IMR-90 (cell line): Measurements from ENCODE around the gene CNBD2. TPM values are rescaled to one million over a fixed set of nuclear protein-coding genes. Genes with fewer than 3 reads are reported as not detected.
"Not testable (repeated sequence)": the region's sequence is repeated elsewhere in the genome, so short reads cannot be mapped to it uniquely, and the experiment has no call there.

Source experiments
- ATAC-seq: fragments of 200-7000 bp; cut with Tn5 transposase; 2 replicates; pipeline ENCODE4 v1.9.1; 2020; ENCODE audit warnings: low read depth, mild to moderate bottlenecking, moderate library complexity
- BruUV-seq: library from RNA; stranded (reverse); fragments of 400-500 nt; replicated peaks from 2 replicates; lab custom pipeline; 2021; lab: Mats Ljungman, UMichigan
- CTCF ChIA-PET: fragments of 300-600 bp; formaldehyde crosslinking; extraction: SDS; loops from one replicate; lab custom pipeline; 2021; ENCODE audit warnings: antibody characterized with exemption; lab: Yijun Ruan, JAX
- POLR2A ChIA-PET: fragments of 300-600 bp; sonication (Branson Sonifier 250); formaldehyde crosslinking; loops from one replicate; lab custom pipeline; 2022; ENCODE audit warnings: antibody characterized with exemption; ENCODE audit not compliant: unreplicated experiment; lab: Charles Lee
- DNase-seq: peaks from one replicate; pipeline ENCODE4 v3.0.0; 2013
- H2AFZ ChIP-seq: replicated peaks from 2 replicates; pipeline ENCODE3; 2013; ENCODE audit warnings: low read length, mild to moderate bottlenecking; ENCODE audit not compliant: poor library complexity
- H2AK5ac ChIP-seq: 2 replicates; pipeline ENCODE4 v1.6.1; 2013; ENCODE audit warnings: low read depth, low read length, inconsistent platforms
- H2AK9ac ChIP-seq: replicated peaks from 2 replicates; pipeline ENCODE3; 2013; ENCODE audit warnings: mild to moderate bottlenecking, low read depth, low read length, moderate library complexity; ENCODE audit not compliant: poor library complexity
- H2BK120ac ChIP-seq: 2 replicates; pipeline ENCODE4 v1.6.1; 2013; ENCODE audit warnings: low read depth, low read length, inconsistent platforms
- H2BK15ac ChIP-seq: 3 replicates; pipeline ENCODE4 v1.6.1; 2013; ENCODE audit warnings: low read depth, low read length, inconsistent platforms
- H2BK20ac ChIP-seq: 2 replicates; pipeline ENCODE4 v1.6.1; 2013; ENCODE audit warnings: low read depth, mild to moderate bottlenecking, inconsistent platforms, low read length, moderate library complexity
- H2BK5ac ChIP-seq: 2 replicates; pipeline ENCODE4 v1.6.1; 2013; ENCODE audit warnings: mild to moderate bottlenecking, low read depth, low read length, inconsistent platforms; ENCODE audit not compliant: poor library complexity, severe bottlenecking
- H3K14ac ChIP-seq: replicated peaks from 2 replicates; pipeline ENCODE4 v1.6.1; 2013; ENCODE audit warnings: low read depth, low read length, inconsistent platforms
- H3K18ac ChIP-seq: 2 replicates; pipeline ENCODE4 v1.6.1; 2013; ENCODE audit warnings: low read depth, low read length, control low read depth
- H3K23ac ChIP-seq: 2 replicates; pipeline ENCODE4 v1.6.1; 2013; ENCODE audit warnings: low read depth, low read length, inconsistent platforms
- H3K27ac ChIP-seq: 2 replicates; pipeline ENCODE4 v1.5.1; 2013; ENCODE audit warnings: mild to moderate bottlenecking, control low read depth, low read length; ENCODE audit not compliant: insufficient read depth
- H3K27me3 ChIP-seq: 2 replicates; pipeline ENCODE4 v1.6.1; 2013; ENCODE audit warnings: low read length; ENCODE audit not compliant: control insufficient read depth, insufficient read depth
- H3K36me3 ChIP-seq: 2 replicates; pipeline ENCODE4 v1.6.1; 2013; ENCODE audit warnings: low read length, mixed read lengths; ENCODE audit not compliant: control insufficient read depth, insufficient read depth
- H3K4ac ChIP-seq: 2 replicates; pipeline ENCODE4 v1.6.1; 2013; ENCODE audit warnings: low read depth, low read length, inconsistent platforms
- H3K4me1 ChIP-seq: 2 replicates; pipeline ENCODE4 v1.6.1; 2013; ENCODE audit warnings: low read length, mixed read lengths; ENCODE audit not compliant: control insufficient read depth, insufficient read depth
- H3K4me2 ChIP-seq: 2 replicates; pipeline ENCODE4 v1.6.1; 2013; ENCODE audit warnings: low read depth, mild to moderate bottlenecking, control low read depth, low read length, moderate library complexity
- H3K4me3 ChIP-seq: 2 replicates; pipeline ENCODE4 v1.5.1; 2013; ENCODE audit warnings: low read depth, mild to moderate bottlenecking, control low read depth, low read length, moderate library complexity; ENCODE audit not compliant: insufficient read depth
- H3K56ac ChIP-seq: 2 replicates; pipeline ENCODE4 v1.6.1; 2013; ENCODE audit warnings: low read length, inconsistent platforms; ENCODE audit not compliant: insufficient read depth; ENCODE audit errors: extremely low read depth
- H3K79me1 ChIP-seq, 2 experiments: 2 replicates each; pipeline ENCODE4 v1.6.1; 2013; ENCODE audit warnings: low read length in 2 of 2, inconsistent platforms in 1 of 2, low read depth in 1 of 2
- H3K9ac ChIP-seq: 2 replicates; pipeline ENCODE4 v1.6.1; 2013; ENCODE audit warnings: low read depth, low read length, control low read depth
- H3K9me1 ChIP-seq: 2 replicates; pipeline ENCODE4 v1.6.1; 2013; ENCODE audit warnings: low read length, inconsistent platforms; ENCODE audit not compliant: insufficient read depth
- H3K9me3 ChIP-seq: 2 replicates; pipeline ENCODE4 v1.6.1; 2013; ENCODE audit warnings: low read length; ENCODE audit not compliant: control insufficient read depth, insufficient read depth
- H4K20me1 ChIP-seq: 2 replicates; pipeline ENCODE4 v1.6.1; 2013; ENCODE audit warnings: low read length, inconsistent platforms; ENCODE audit not compliant: insufficient read depth
- H4K5ac ChIP-seq: 2 replicates; pipeline ENCODE4 v1.6.1; 2013; ENCODE audit warnings: mild to moderate bottlenecking, low read depth, low read length, control low read depth
- H4K8ac ChIP-seq, 2 experiments: 2 replicates each; pipeline ENCODE4 v1.6.1; 2013; ENCODE audit warnings: low read depth in 2 of 2, low read length in 2 of 2, control low read depth in 1 of 2, inconsistent platforms in 1 of 2
- H4K91ac ChIP-seq: 2 replicates; pipeline ENCODE4 v1.6.1; 2013; ENCODE audit warnings: low read depth, low read length, inconsistent platforms; ENCODE audit not compliant: insufficient read depth
- WGBS, 2 experiments: methylation state at CpG; one replicate each; pipeline versions ENCODE4 v1.1.5 to v1.1.7; 2013; ENCODE audit warnings: missing lambda C conversion rate in 2 of 2; ENCODE audit not compliant: insufficient read length in 1 of 2; ENCODE audit errors: extremely low coverage in 2 of 2; 5-methylcytosine and 5-hydroxymethylcytosine counted together
- dilution Hi-C: fragments of 300-500 bp; cut with HindIII; formaldehyde crosslinking; loops from one replicate; pipeline ENCODE4 v1.14.3; 2018; ENCODE audit warnings: low sequenced_read_pairs; ENCODE audit not compliant: unreplicated experiment
- in situ Hi-C: fragments of 300-500 bp; cut with MboI; formaldehyde crosslinking; loops from 3 replicates; pipeline ENCODE4 v1.14.3; 2019; ENCODE audit warnings: low sequenced_read_pairs, inconsistent platforms, mixed read lengths
- intact Hi-C: fragments of 100-400 bp; cut with micrococcal nuclease; formaldehyde crosslinking; loops from 2 replicates; pipeline ENCODE4 v1.10.0; 2022
- polyA plus RNA-seq, 3 experiments: library from polyadenylated mRNA; depleted of rRNA; stranded (reverse); fragments of >200 nt; gene quantifications; 2 replicates each; pipeline ENCODE4 v1.2.3, GENCODE V29; 2012; ENCODE audit warnings: low replicate concordance in 1 of 3
- total RNA-seq: library from RNA; depleted of rRNA; stranded (reverse); fragments of >200 nt; gene quantifications from 2 replicates; pipeline ENCODE4 v1.2.3, GENCODE V29; 2012

Gene CNBD2
- total and polyA plus RNA-seq, 2 of the 4 experiments (the other 2 are of a cell fraction), result 0.90 to 1.7 TPM

GRCh38 chr20:35952080-35952479, 16.3 kb upstream of the CNBD2 start:
- H2AFZ ChIP-seq, BruUV-seq, H3K27me3 ChIP-seq, H4K5ac ChIP-seq, H4K91ac ChIP-seq, H3K9me1 ChIP-seq, in situ Hi-C loops, dilution Hi-C loops, H3K23ac ChIP-seq, H3K56ac ChIP-seq, H2BK120ac ChIP-seq, H2BK15ac ChIP-seq, ATAC-seq, H3K27ac ChIP-seq, H2BK20ac ChIP-seq, H3K4me1 ChIP-seq, H2AK9ac ChIP-seq, H3K14ac ChIP-seq, H3K18ac ChIP-seq, H3K4me2 ChIP-seq, H3K4me3 ChIP-seq, H3K9ac ChIP-seq, H4K8ac ChIP-seq, H3K9me3 ChIP-seq, DNase-seq, H2AK5ac ChIP-seq, H3K4ac ChIP-seq: not testable (repeated sequence)
- ChIA-PET POLR2A (interaction anchor here (0.6 kb wide), 2 partner anchors 78 to 250 kb away, joined by 3 read pairs; no protein-coding TSS in a partner anchor), CTCF (interaction anchor here (0.7 kb wide), 1 partner anchor 9 kb away, joined by 3 read pairs; no protein-coding TSS in a partner anchor)
- peaks cover 22% of the 10 kb centered on the region for H4K20me1 ChIP-seq
- peak overlapping the region; percentile 91 for H2BK5ac ChIP-seq
- intact Hi-C loops, result loop anchor here (5.0 kb wide), 2 partner anchors 210 to 255 kb away; partner anchors contain the start of genes NFS1, RBM39 and ROMO1
- 100% methylated on average over 1 of the region's 14 CpGs; no CpG with 5 or more reads in 1 of the 2 experiments for WGBS, 2 experiments
- H3K36me3 ChIP-seq, result peaks cover 13% of the 10 kb centered on the region
- peaks cover 5 to 49% of the 10 kb centered on the region in 2 experiments; a peak in 3 of 4 replicates for H3K79me1 ChIP-seq
